ENCODE results near the gene LIF.
"Not testable (repeated sequence)": the region's sequence is repeated elsewhere in the genome, so short reads cannot be mapped to it uniquely, and the experiment has no call there.

Gene LIF

GRCh38 chr22:30219049-30219654 lies 27.4 kb downstream of the LIF start:
- no peak for DNase-seq
- WGBS (ENCODE audit: insufficient coverage): 100% methylated on average over 4 of the region's 8 CpGs
- peaks cover 0 to 2% (median 0%) of the 10 kb centered on the region in 5 experiments for H3K27me3 ChIP-seq (replicated peaks in 2 of 5; ENCODE audit: control insufficient read depth in 4 of 5, insufficient read depth in 5 of 5, low read length in 4 of 5)
- H3K27ac ChIP-seq (ENCODE audit: insufficient read depth in 1 of 2, low read depth in 1 of 2, low read length in 2 of 2, poor library complexity in 1 of 2, severe bottlenecking in 2 of 2): no peak overlapping the region
- H3K9me3 ChIP-seq (ENCODE audit: control extremely low read depth in 1 of 5, control insufficient read depth in 4 of 5, insufficient read depth in 2 of 5, low read depth in 1 of 5, low read length in 4 of 5): no peaks in the 10 kb centered on the region
- no peaks in the 10 kb centered on the region for H3K36me3 ChIP-seq (ENCODE audit: control insufficient read depth in 4 of 4, insufficient read depth in 4 of 4, low read length in 3 of 4)
- POLR2A ChIA-PET: no interaction called here
- H3K4me3 ChIP-seq (ENCODE audit: control insufficient read depth in 1 of 7, extremely low read depth in 1 of 7, insufficient read depth in 4 of 7, low read depth in 2 of 7, low read length in 6 of 7): no peak overlapping the region
- peaks cover 0 to 36% (median 19%) of the 10 kb centered on the region in 4 experiments for H3K4me1 ChIP-seq (ENCODE audit: control extremely low read depth in 1 of 4, control insufficient read depth in 4 of 4, insufficient read depth in 4 of 4, low read length in 3 of 4)
- CTCF ChIA-PET: no interaction called here

GRCh38 chr22:30217698-30218560 lies 28.6 kb downstream of the LIF start:
- H3K4me1 ChIP-seq (ENCODE audit: control extremely low read depth in 1 of 4, control insufficient read depth in 4 of 4, insufficient read depth in 4 of 4, low read length in 3 of 4): peaks cover 0 to 31% (median 21%) of the 10 kb centered on the region in 4 experiments
- CTCF ChIA-PET: no interaction called here
- POLR2A ChIA-PET: no interaction called here

GRCh38 chr22:30216710-30217109 lies 29.8 kb downstream of the LIF start:
- CTCF ChIA-PET: no interaction called here
- Histone ChIP-seq H3K4me3 (ENCODE audit: control insufficient read depth in 1 of 7, extremely low read depth in 1 of 7, insufficient read depth in 4 of 7, low read depth in 2 of 7, low read length in 6 of 7) (no peak overlapping the region), H3K27ac (ENCODE audit: insufficient read depth in 1 of 2, low read depth in 1 of 2, low read length in 2 of 2, poor library complexity in 1 of 2, severe bottlenecking in 2 of 2) (no peak overlapping the region), H3K27me3 (replicated peaks in 2 of 5; ENCODE audit: control insufficient read depth in 4 of 5, insufficient read depth in 5 of 5, low read length in 4 of 5) (peaks cover 0 to 2% (median 0%) of the 10 kb centered on the region in 5 experiments), H3K4me1 (ENCODE audit: control extremely low read depth in 1 of 4, control insufficient read depth in 4 of 4, insufficient read depth in 4 of 4, low read length in 3 of 4) (peaks cover 5 to 36% (median 23%) of the 10 kb centered on the region in 4 experiments), H3K9me3 (ENCODE audit: control extremely low read depth in 1 of 5, control insufficient read depth in 4 of 5, insufficient read depth in 2 of 5, low read depth in 1 of 5, low read length in 4 of 5) (no peaks in the 10 kb centered on the region), H3K36me3 (ENCODE audit: control insufficient read depth in 4 of 4, insufficient read depth in 4 of 4, low read length in 3 of 4) (no peaks in the 10 kb centered on the region)
- POLR2A ChIA-PET: no interaction called here
- 73% methylated on average over 7 of the region's 10 CpGs for WGBS (ENCODE audit: insufficient coverage)
- DNase-seq: peak; percentile 58 to 80 (median 73)

More at GRCh38 chr22:30217698-30218560, 28.6 kb downstream of the LIF start:
- Histone ChIP-seq H3K36me3 (ENCODE audit: control insufficient read depth in 4 of 4, insufficient read depth in 4 of 4, low read length in 3 of 4) (no peaks in the 10 kb centered on the region), H3K27me3 (replicated peaks in 2 of 5; ENCODE audit: control insufficient read depth in 4 of 5, insufficient read depth in 5 of 5, low read length in 4 of 5) (peaks cover 0 to 2% (median 0%) of the 10 kb centered on the region in 5 experiments), H3K27ac (ENCODE audit: insufficient read depth in 1 of 2, low read depth in 1 of 2, low read length in 2 of 2, poor library complexity in 1 of 2, severe bottlenecking in 2 of 2) (no peak overlapping the region), H3K4me3 (ENCODE audit: control insufficient read depth in 1 of 7, extremely low read depth in 1 of 7, insufficient read depth in 4 of 7, low read depth in 2 of 7, low read length in 6 of 7) (no peak overlapping the region), H3K9me3 (ENCODE audit: control extremely low read depth in 1 of 5, control insufficient read depth in 4 of 5, insufficient read depth in 2 of 5, low read depth in 1 of 5, low read length in 4 of 5) (no peaks in the 10 kb centered on the region)
- DNase-seq: no peak
- WGBS (ENCODE audit: insufficient coverage): 97% methylated on average over 5 of the region's 23 CpGs

DNA sequence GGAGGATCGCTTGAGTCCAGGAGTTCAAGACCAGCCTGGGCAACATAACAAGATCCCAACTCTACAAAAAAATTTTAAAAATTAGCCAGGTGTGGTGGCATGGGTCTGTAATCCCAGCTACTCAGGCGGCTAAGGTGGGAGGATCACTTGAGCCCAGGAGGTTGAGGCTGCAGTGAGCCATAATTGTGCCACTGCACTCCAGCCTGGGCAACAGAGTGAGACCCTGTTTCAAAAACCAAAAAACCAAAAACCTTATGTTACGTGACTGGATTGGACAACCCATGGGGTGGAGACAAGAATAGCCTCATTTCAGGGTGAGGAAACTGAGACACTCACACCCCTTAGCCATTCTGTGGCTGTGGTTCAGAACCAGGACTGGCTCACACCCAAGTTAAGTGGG lies 30.3 kb downstream of the LIF start:
- H3K27ac ChIP-seq (ENCODE audit: insufficient read depth in 1 of 2, low read depth in 1 of 2, low read length in 2 of 2, poor library complexity in 1 of 2, severe bottlenecking in 2 of 2); H3K4me3 ChIP-seq (ENCODE audit: control insufficient read depth in 1 of 7, extremely low read depth in 1 of 7, insufficient read depth in 4 of 7, low read depth in 2 of 7, low read length in 6 of 7); CTCF ChIA-PET; POLR2A ChIA-PET; H3K36me3 ChIP-seq (ENCODE audit: control insufficient read depth in 4 of 4, insufficient read depth in 4 of 4, low read length in 3 of 4); H3K27me3 ChIP-seq (replicated peaks in 2 of 5; ENCODE audit: control insufficient read depth in 4 of 5, insufficient read depth in 5 of 5, low read length in 4 of 5); H3K9me3 ChIP-seq (ENCODE audit: control extremely low read depth in 1 of 5, control insufficient read depth in 4 of 5, insufficient read depth in 2 of 5, low read depth in 1 of 5, low read length in 4 of 5); DNase-seq: not testable (repeated sequence)
- 94% methylated on average over 2 of the region's 3 CpGs for WGBS (ENCODE audit: insufficient coverage)
- peaks cover 5 to 31% (median 19%) of the 10 kb centered on the region in 4 experiments for H3K4me1 ChIP-seq (ENCODE audit: control extremely low read depth in 1 of 4, control insufficient read depth in 4 of 4, insufficient read depth in 4 of 4, low read length in 3 of 4)

GRCh38 chr22:30214703-30215407 lies 31.7 kb downstream of the LIF start:
- WGBS (ENCODE audit: insufficient coverage): 88% methylated on average over 12 of the region's 12 CpGs
- CTCF ChIA-PET: interaction anchor here (0.9 to 1.4 kb wide), 4 partner anchors 9 to 107 kb away, joined by 3 read pairs; no protein-coding TSS in a partner anchor
- POLR2A ChIA-PET: interaction anchor here (0.6 to 0.9 kb wide), 2 partner anchors 10 to 1513 kb away, joined by 3 read pairs; no protein-coding TSS in a partner anchor
- DNase-seq: no peak
- H3K27me3 ChIP-seq (replicated peaks in 2 of 5; ENCODE audit: control insufficient read depth in 4 of 5, insufficient read depth in 5 of 5, low read length in 4 of 5): peaks cover 0 to 2% (median 0%) of the 10 kb centered on the region in 5 experiments
- no peak overlapping the region for H3K27ac ChIP-seq (ENCODE audit: insufficient read depth in 1 of 2, low read depth in 1 of 2, low read length in 2 of 2, poor library complexity in 1 of 2, severe bottlenecking in 2 of 2)
- no peaks in the 10 kb centered on the region for H3K9me3 ChIP-seq (ENCODE audit: control extremely low read depth in 1 of 5, control insufficient read depth in 4 of 5, insufficient read depth in 2 of 5, low read depth in 1 of 5, low read length in 4 of 5)
- H3K4me1 ChIP-seq (ENCODE audit: control extremely low read depth in 1 of 4, control insufficient read depth in 4 of 4, insufficient read depth in 4 of 4, low read length in 3 of 4): peaks cover 0 to 22% (median 11%) of the 10 kb centered on the region in 4 experiments
- no peaks in the 10 kb centered on the region for H3K36me3 ChIP-seq (ENCODE audit: control insufficient read depth in 4 of 4, insufficient read depth in 4 of 4, low read length in 3 of 4)
- no peak overlapping the region for H3K4me3 ChIP-seq (ENCODE audit: control insufficient read depth in 1 of 7, extremely low read depth in 1 of 7, insufficient read depth in 4 of 7, low read depth in 2 of 7, low read length in 6 of 7)

- Histone ChIP-seq H3K27ac (ENCODE audit: insufficient read depth in 1 of 2, low read depth in 1 of 2, low read length in 2 of 2, poor library complexity in 1 of 2, severe bottlenecking in 2 of 2) (no peak overlapping the region), H3K9me3 (ENCODE audit: control extremely low read depth in 1 of 5, control insufficient read depth in 4 of 5, insufficient read depth in 2 of 5, low read depth in 1 of 5, low read length in 4 of 5) (no peaks in the 10 kb centered on the region), H3K27me3 (replicated peaks in 2 of 5; ENCODE audit: control insufficient read depth in 4 of 5, insufficient read depth in 5 of 5, low read length in 4 of 5) (peaks cover 0 to 2% (median 0%) of the 10 kb centered on the region in 5 experiments), H3K4me1 (ENCODE audit: control extremely low read depth in 1 of 4, control insufficient read depth in 4 of 4, insufficient read depth in 4 of 4, low read length in 3 of 4) (peaks cover 5 to 35% (median 20%) of the 10 kb centered on the region in 4 experiments), H3K36me3 (ENCODE audit: control insufficient read depth in 4 of 4, insufficient read depth in 4 of 4, low read length in 3 of 4) (no peaks in the 10 kb centered on the region), H3K4me3 (ENCODE audit: control insufficient read depth in 1 of 7, extremely low read depth in 1 of 7, insufficient read depth in 4 of 7, low read depth in 2 of 7, low read length in 6 of 7) (no peak overlapping the region)
- POLR2A ChIA-PET: no interaction called here
- 86% methylated on average over 4 of the region's 8 CpGs for WGBS (ENCODE audit: insufficient coverage)
- DNase-seq: no peak
- CTCF ChIA-PET: interaction anchor here (0.8 kb wide), 1 partner anchor 105 kb away, joined by 3 read pairs; no protein-coding TSS in a partner anchor
Observed at GRCh38 chr22:30212996-30213441, 33.5 kb downstream of the LIF start.
